ENCODE data around the gene TMEM52. TPM values are rescaled to one million over a fixed set of nuclear protein-coding genes. Genes with fewer than 3 reads are reported as not detected.

The TMEM52 gene
- total and polyA plus RNA-seq, 9 donors, result 0.42 to 3.3 (median 2.3) TPM

DNA sequence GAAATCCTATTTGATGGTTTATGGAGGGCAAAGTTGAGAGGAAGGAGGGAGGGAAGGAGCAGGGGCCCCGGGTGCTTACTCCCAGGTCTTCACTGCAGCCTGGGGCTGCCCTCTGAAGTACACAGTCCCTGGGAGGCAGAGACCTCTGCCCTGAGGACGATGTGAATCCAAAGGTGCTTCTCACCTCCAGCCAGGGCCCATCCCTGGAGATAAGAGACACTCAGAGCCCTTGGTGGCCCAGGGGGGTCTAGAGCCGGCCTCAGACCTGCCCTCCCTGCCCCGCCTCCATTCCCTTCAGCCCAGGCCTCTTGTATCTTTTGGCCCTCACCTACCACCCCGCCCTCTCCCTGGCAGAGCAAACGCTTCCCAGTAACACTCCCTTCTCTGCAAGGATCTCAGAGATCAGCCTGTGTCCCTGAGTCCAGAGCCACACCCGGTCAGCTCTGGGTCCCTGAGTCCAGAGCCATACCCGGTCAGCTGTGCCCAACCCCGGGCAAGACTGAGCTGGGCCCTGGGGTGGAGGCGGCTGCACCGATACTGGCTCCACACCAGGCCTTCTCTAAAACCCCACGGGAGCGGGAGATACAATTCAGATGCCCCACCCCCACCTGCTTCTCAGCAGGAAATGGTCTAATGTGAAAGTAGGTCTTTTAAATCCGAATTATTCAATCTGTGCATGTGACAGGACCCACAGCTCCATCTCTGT lies 24.6 kb downstream of the TMEM52 start:
- Histone ChIP-seq H3K27ac (peak overlapping the region in 1 of 2 donors; percentile 25), H3K36me3 (no peaks in the 10 kb centered on the region), H3K4me3 (no peak overlapping the region), H3K9me3 (no peaks in the 10 kb centered on the region), H3K4me1 (ENCODE audit: insufficient read depth) (peaks cover 18% of the 10 kb centered on the region), H3K27me3 (no peaks in the 10 kb centered on the region)
- intact Hi-C loops (cut with DNase I), result loop anchor here in 3 of 4 donors (5.0 to 10.0 kb wide), 3 partner anchors 110 to 140 kb away; partner anchors contain the start of gene NADK (in 1 of the 3)
- peak in 4 of 5 donors; percentile 44 to 73 (median 48) for DNase-seq
- 6 to 8% (median 7%) methylated on average over 14 of the region's 14 CpGs for WGBS, 3 donors
- TF ChIP-seq EP300 (IDR thresholded peaks at IDR 0.05) (no peak), POLR2A (IDR thresholded peaks at IDR 0.05) (no peak), CTCF (IDR thresholded peaks at IDR 0.05) (no peak)

GRCh38 chr1:1893997-1894353 lies 25.1 kb downstream of the TMEM52 start:
- H3K4me1 ChIP-seq (ENCODE audit: insufficient read depth), result peaks cover 14% of the 10 kb centered on the region
- 80 to 100% (median 83%) methylated on average over 1 to 2 of the region's 2 CpGs for WGBS, 3 donors
- no peaks in the 10 kb centered on the region for H3K36me3 ChIP-seq
- no peak for DNase-seq
- no peaks in the 10 kb centered on the region for H3K27me3 ChIP-seq
- H3K27ac ChIP-seq, result peak overlapping the region in 1 of 2 donors; percentile 25
- intact Hi-C loops (cut with DNase I), result loop anchor here in 3 of 4 donors (5.0 to 10.0 kb wide), 3 partner anchors 109 to 139 kb away; partner anchors contain the start of gene NADK (in 1 of the 3)
- H3K4me3 ChIP-seq, result no peak overlapping the region
- H3K9me3 ChIP-seq, result no peaks in the 10 kb centered on the region
- TF ChIP-seq CTCF (IDR thresholded peaks at IDR 0.05), result no peak

- DNase-seq, result no peak
- TF ChIP-seq CTCF (IDR thresholded peaks at IDR 0.05) (no peak), EP300 (IDR thresholded peaks at IDR 0.05) (no peak), POLR2A (IDR thresholded peaks at IDR 0.05) (no peak)
- no peaks in the 10 kb centered on the region for H3K36me3 ChIP-seq
- H3K4me3 ChIP-seq, result no peak overlapping the region
- WGBS, 3 donors, result 76 to 82% (median 79%) methylated on average over 19 of the region's 19 CpGs
- H3K27me3 ChIP-seq, result no peaks in the 10 kb centered on the region
- intact Hi-C loops (cut with DNase I), result loop anchor here in 3 of 4 donors (5.0 to 10.0 kb wide), 3 partner anchors 109 to 139 kb away; partner anchors contain the start of gene NADK (in 1 of the 3)
- no peak overlapping the region for H3K27ac ChIP-seq
- H3K4me1 ChIP-seq (ENCODE audit: insufficient read depth), result peaks cover 18% of the 10 kb centered on the region
- H3K9me3 ChIP-seq, result no peaks in the 10 kb centered on the region
Measured at GRCh38 chr1:1893291-1893985, 25.6 kb downstream of the TMEM52 start.

DNA sequence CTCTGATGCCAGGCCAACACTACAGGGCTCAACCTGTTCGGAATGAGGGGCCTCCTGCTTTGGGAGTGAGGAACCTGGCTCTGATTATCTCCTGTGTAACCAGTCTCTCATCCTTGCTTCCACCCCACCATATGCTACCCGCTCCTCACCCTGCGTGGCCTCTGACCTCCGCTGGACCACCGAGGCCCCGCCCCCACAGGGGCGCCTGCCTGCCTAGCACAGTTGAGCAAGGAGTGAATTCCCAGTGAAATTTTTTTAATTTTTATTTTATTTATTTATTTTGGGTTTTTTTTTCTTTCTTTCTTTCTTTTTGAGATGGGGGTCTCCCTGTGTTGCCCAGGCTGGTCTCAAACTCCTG lies 26.3 kb downstream of the TMEM52 start:
- Histone ChIP-seq H3K27ac (no peak overlapping the region), H3K4me3 (no peak overlapping the region), H3K27me3 (no peaks in the 10 kb centered on the region), H3K9me3 (no peaks in the 10 kb centered on the region), H3K4me1 (ENCODE audit: insufficient read depth) (peaks cover 21% of the 10 kb centered on the region), H3K36me3 (no peaks in the 10 kb centered on the region)
- no peak for DNase-seq
- 60 to 72% (median 62%) methylated on average over 7 of the region's 7 CpGs for WGBS, 3 donors
- intact Hi-C loops (cut with DNase I), result loop anchor here in 3 of 4 donors (5.0 to 10.0 kb wide), 3 partner anchors 108 to 138 kb away; partner anchors contain the start of gene NADK (in 1 of the 3)
- TF ChIP-seq EP300 (IDR thresholded peaks at IDR 0.05) (no peak), CTCF (IDR thresholded peaks at IDR 0.05) (no peak), POLR2A (IDR thresholded peaks at IDR 0.05) (no peak)

Data from ovary (tissue), 9 donors.